Measurements from ENCODE around the gene SLC22A3. TPM values are rescaled to one million over a fixed set of nuclear protein-coding genes. Genes with fewer than 3 reads are reported as not detected.

SLC22A3 gene
- total RNA-seq, 1 donor from 2014 or later: not detected

DNA sequence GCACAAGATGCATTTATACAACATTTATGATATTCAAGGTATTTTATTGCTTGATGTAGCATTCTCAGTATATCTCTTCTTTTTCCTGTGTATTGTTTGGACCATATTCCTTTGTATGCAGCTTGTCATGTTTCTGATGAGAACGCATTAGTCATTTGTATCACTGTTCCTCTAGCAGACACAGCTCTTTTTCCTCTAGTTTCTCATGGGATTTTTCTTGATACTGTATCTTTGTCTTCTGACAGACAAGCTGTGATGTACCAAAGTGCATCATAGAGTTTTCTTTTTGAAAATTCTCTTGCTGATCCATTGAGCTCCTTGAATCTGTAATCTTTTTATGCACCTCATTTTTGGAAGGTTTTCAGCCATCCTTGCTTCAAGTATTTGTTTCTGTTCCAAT, 140.9 kb downstream of the SLC22A3 start:
- intact Hi-C loops (cut with micrococcal nuclease): no loop called here
- Mint-ChIP-seq H3K27ac (no peak overlapping the region), H3K36me3 (ENCODE audit: low read depth) (peaks cover 20% of the 10 kb centered on the region), H3K4me1 (ENCODE audit: low read depth) (no peaks in the 10 kb centered on the region), H3K4me3 (no peak overlapping the region), H3K9me3 (peaks cover 8% of the 10 kb centered on the region), H3K27me3 (ENCODE audit: insufficient read depth) (peaks cover 12% of the 10 kb centered on the region)
- DNase-seq (ENCODE audit: low spot score): no peak

DNA sequence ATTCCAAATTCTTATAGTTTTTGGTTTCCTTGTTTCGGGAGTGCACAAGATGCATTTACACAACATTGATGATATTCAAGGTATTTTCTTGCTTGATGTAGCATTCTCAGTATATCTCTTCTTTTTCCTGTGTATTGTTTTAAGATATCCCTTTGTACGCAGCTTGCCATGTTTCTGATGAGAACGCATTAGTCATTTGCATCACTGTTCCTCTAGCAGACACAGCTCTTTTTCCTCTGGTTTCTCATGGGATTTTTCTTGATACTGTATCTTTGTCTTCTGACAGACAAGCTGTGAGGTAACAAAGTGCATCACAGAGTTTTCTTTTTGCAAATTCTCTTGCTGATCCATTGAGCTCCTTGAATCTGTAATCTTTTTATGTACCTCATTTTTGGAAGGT, 146.4 kb downstream of the SLC22A3 start:
- DNase-seq (ENCODE audit: low spot score): no peak
- Mint-ChIP-seq H3K36me3 (ENCODE audit: low read depth) (peaks cover 16% of the 10 kb centered on the region), H3K4me1 (ENCODE audit: low read depth) (no peaks in the 10 kb centered on the region), H3K27me3 (ENCODE audit: insufficient read depth) (peaks cover 13% of the 10 kb centered on the region), H3K4me3 (no peak overlapping the region), H3K9me3 (peaks cover 8% of the 10 kb centered on the region), H3K27ac (no peak overlapping the region)
- intact Hi-C loops (cut with micrococcal nuclease): no loop called here

DNA sequence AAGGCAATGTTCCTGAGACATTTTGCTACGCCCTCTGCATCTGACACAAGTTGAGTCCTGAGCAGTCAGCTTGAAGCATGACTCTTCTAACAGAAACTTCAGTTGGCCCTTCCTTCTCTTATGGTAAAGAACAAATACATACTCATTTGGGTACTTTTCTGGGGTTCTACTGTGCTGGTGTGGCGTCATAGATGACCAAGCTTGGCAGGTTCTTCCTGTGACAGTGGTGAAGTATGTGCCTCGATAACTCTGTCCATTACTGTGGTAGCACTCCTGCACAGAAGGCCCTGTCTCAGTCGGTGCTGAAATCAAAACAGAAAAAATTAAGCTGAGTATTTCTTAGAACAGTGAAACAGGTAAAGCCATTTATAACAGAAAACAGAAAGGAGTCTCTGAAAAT, 152.5 kb downstream of the SLC22A3 start:
- intact Hi-C loops (cut with micrococcal nuclease): no loop called here
- Mint-ChIP-seq H3K27me3 (ENCODE audit: insufficient read depth) (peaks cover 2% of the 10 kb centered on the region), H3K36me3 (ENCODE audit: low read depth) (peaks cover 17% of the 10 kb centered on the region), H3K4me1 (ENCODE audit: low read depth) (no peaks in the 10 kb centered on the region), H3K9me3 (peaks cover 19% of the 10 kb centered on the region), H3K4me3 (no peak overlapping the region), H3K27ac (peak overlapping the region; percentile 15)
- DNase-seq (ENCODE audit: low spot score): no peak

Other genes with a start within 250 kb of the SLC22A3 start
- gene SLC22A1, start 226.6 kb upstream of the SLC22A3 start, total RNA-seq: 2.9 and 3.7 TPM in 2 replicates
- gene SLC22A2, start 89.6 kb upstream of the SLC22A3 start, total RNA-seq: not detected in 2 replicates